H9 (cell line): ENCODE data around the gene TRAP1. TPM values are rescaled to one million over a fixed set of nuclear protein-coding genes. Genes with fewer than 3 reads are reported as not detected.

Experiments
- DNase-seq: peaks from one replicate; pipeline ENCODE4 v3.0.0-alpha.2; 2017
- H2AFZ ChIP-seq: one replicate; pipeline ENCODE4 v1.6.1; 2013; ENCODE audit warnings: mild to moderate bottlenecking, low read length, control low read depth, moderate library complexity
- H2AK5ac ChIP-seq: 2 replicates; pipeline ENCODE4 v1.6.1; 2013; ENCODE audit warnings: low read length, control low read depth, mixed read lengths; ENCODE audit not compliant: insufficient read length
- H2BK120ac ChIP-seq: one replicate; pipeline ENCODE4 v1.6.1; 2013; ENCODE audit warnings: low read depth, mild to moderate bottlenecking, low read length, control low read depth, inconsistent platforms; ENCODE audit not compliant: poor library complexity, severe bottlenecking
- H2BK12ac ChIP-seq: 2 replicates; pipeline ENCODE4 v1.6.1; 2013; ENCODE audit warnings: low read length, control low read depth, mixed read lengths, low read depth; ENCODE audit not compliant: insufficient read length
- H2BK15ac ChIP-seq: 2 replicates; pipeline ENCODE4 v1.6.1; 2013; ENCODE audit warnings: low read depth, low read length, control low read depth
- H2BK20ac ChIP-seq: one replicate; pipeline ENCODE4 v1.6.1; 2013; ENCODE audit warnings: low read depth, mild to moderate bottlenecking, low read length, control low read depth, inconsistent platforms; ENCODE audit not compliant: poor library complexity, severe bottlenecking
- H2BK5ac ChIP-seq: 2 replicates; pipeline ENCODE4 v1.6.1; 2013; ENCODE audit warnings: low read length, control low read depth, mixed read lengths; ENCODE audit not compliant: insufficient read length
- H3K14ac ChIP-seq: 2 replicates; pipeline ENCODE4 v1.6.1; 2013; ENCODE audit warnings: low read length, control low read depth; ENCODE audit not compliant: insufficient read depth
- H3K18ac ChIP-seq: 2 replicates; pipeline ENCODE4 v1.6.1; 2013; ENCODE audit warnings: low read depth, mild to moderate bottlenecking, mixed read lengths, low read length, control low read depth; ENCODE audit not compliant: insufficient read length
- H3K23ac ChIP-seq: 2 replicates; pipeline ENCODE4 v1.6.1; 2013; ENCODE audit warnings: low read length, control low read depth, mixed read lengths, low read depth; ENCODE audit not compliant: insufficient read length
- H3K23me2 ChIP-seq: 2 replicates; pipeline ENCODE4 v1.6.1; 2013; ENCODE audit warnings: low read depth, mild to moderate bottlenecking, mixed read lengths, low read length, control low read depth; ENCODE audit not compliant: insufficient read length, poor library complexity, severe bottlenecking
- H3K27ac ChIP-seq: 2 replicates; pipeline ENCODE4 v1.5.1; 2013; ENCODE audit warnings: low read length, control low read depth, mixed read lengths, low read depth; ENCODE audit not compliant: insufficient read length
- H3K27me3 ChIP-seq: 2 replicates; pipeline ENCODE4 v1.6.1; 2013; ENCODE audit warnings: low read length, control low read depth, inconsistent platforms; ENCODE audit not compliant: insufficient read depth
- H3K4ac ChIP-seq: 2 replicates; pipeline ENCODE4 v1.6.1; 2013; ENCODE audit warnings: low read depth, mild to moderate bottlenecking, control low read depth, inconsistent platforms, low read length, moderate library complexity
- H3K4me1 ChIP-seq: 2 replicates; pipeline ENCODE4 v1.6.1; 2013; ENCODE audit warnings: low read length, control low read depth, inconsistent platforms; ENCODE audit not compliant: insufficient read depth
- H3K4me2 ChIP-seq: 2 replicates; pipeline ENCODE4 v1.6.1; 2013; ENCODE audit warnings: low read length, control low read depth, mixed read lengths; ENCODE audit not compliant: insufficient read length, insufficient read depth
- H3K56ac ChIP-seq: 2 replicates; pipeline ENCODE4 v1.6.1; 2013; ENCODE audit warnings: low read depth, mild to moderate bottlenecking, mixed read lengths, low read length, control low read depth; ENCODE audit not compliant: insufficient read length
- H3K79me1 ChIP-seq: 2 replicates; pipeline ENCODE4 v1.6.1; 2013; ENCODE audit warnings: low read depth, mild to moderate bottlenecking, moderate library complexity, low read length, control low read depth, inconsistent platforms; ENCODE audit not compliant: insufficient read depth, poor library complexity, severe bottlenecking
- H3K79me2 ChIP-seq: 2 replicates; pipeline ENCODE4 v1.6.1; 2013; ENCODE audit warnings: low read length, control low read depth, inconsistent platforms; ENCODE audit not compliant: insufficient read depth
- H3K9ac ChIP-seq: 2 replicates; pipeline ENCODE4 v1.6.1; 2013; ENCODE audit warnings: low read length, control low read depth, mixed read lengths; ENCODE audit not compliant: insufficient read length; ENCODE audit errors: extremely low read depth
- H3K9me3 ChIP-seq: one replicate; pipeline ENCODE4 v1.6.1; 2013; ENCODE audit warnings: low read depth, low read length, inconsistent platforms; ENCODE audit not compliant: control insufficient read depth
- H3T11ph ChIP-seq: one replicate; pipeline ENCODE4 v1.6.1; 2013; ENCODE audit warnings: mild to moderate bottlenecking, low read length, control low read depth, inconsistent platforms
- H4K20me1 ChIP-seq: one replicate; pipeline ENCODE4 v1.6.1; 2013; ENCODE audit not compliant: control insufficient read depth, insufficient read length, insufficient read depth
- H4K5ac ChIP-seq: 2 replicates; pipeline ENCODE4 v1.6.1; 2013; ENCODE audit warnings: low read depth, mild to moderate bottlenecking, mixed read lengths, low read length, control low read depth; ENCODE audit not compliant: insufficient read length
- H4K8ac ChIP-seq: replicated peaks from 2 replicates; pipeline ENCODE4 v1.6.1; 2013; ENCODE audit warnings: low read length, control low read depth, mixed read lengths, low read depth; ENCODE audit not compliant: insufficient read length
- H4K91ac ChIP-seq: 2 replicates; pipeline ENCODE4 v1.6.1; 2013; ENCODE audit warnings: low read depth, mild to moderate bottlenecking, moderate library complexity, mixed read lengths, low read length, control low read depth; ENCODE audit not compliant: insufficient read length
- H3K27ac Mint-ChIP-seq, 3 experiments: 2 replicates in 2 of 3; 3 replicates in 1 of 3; pipeline ENCODE4 v1.8.0; 2020 to 2021; ENCODE audit warnings: mixed read lengths in 3 of 3, mild to moderate bottlenecking in 1 of 3, moderate library complexity in 1 of 3
- H3K27me3 Mint-ChIP-seq: 2 replicates; pipeline ENCODE4 v1.8.0; 2021; ENCODE audit warnings: low read depth, mild to moderate bottlenecking, moderate library complexity, mixed read lengths
- H3K36me3 Mint-ChIP-seq, 3 experiments: 2 replicates in 2 of 3; 3 replicates in 1 of 3; pipeline ENCODE4 v1.8.0; 2020 to 2021; ENCODE audit warnings: low read depth in 3 of 3, mixed read lengths in 3 of 3; ENCODE audit not compliant: insufficient read depth in 1 of 3
- H3K4me1 Mint-ChIP-seq, 2 experiments: 2 replicates each; pipeline ENCODE4 v1.8.0; 2020; ENCODE audit warnings: mixed read lengths in 2 of 2
- H3K4me3 Mint-ChIP-seq, 2 experiments: 2 replicates in 1 of 2; 3 replicates in 1 of 2; pipeline ENCODE4 v1.8.0; 2020 to 2021; ENCODE audit warnings: mild to moderate bottlenecking in 2 of 2, mixed read lengths in 2 of 2, moderate library complexity in 1 of 2
- H3K9me3 Mint-ChIP-seq, 2 experiments: 2 replicates in 1 of 2; 3 replicates in 1 of 2; pipeline ENCODE4 v1.8.0; 2020; ENCODE audit warnings: mild to moderate bottlenecking in 2 of 2, mixed read lengths in 2 of 2, moderate library complexity in 1 of 2
- CTCF ChIP-seq: fragments of 200-600 bp; sonication (generic); conservative IDR thresholded peaks from 3 replicates; pipeline ENCODE4 v1.8.0; 2021; ENCODE audit warnings: antibody characterized with exemption, mild to moderate bottlenecking
- WGBS: extraction: QIAGEN DNeasy Blood & Tissue Kit; methylation state at CpG from one replicate; pipeline ENCODE4 v1.1.7; 2013; ENCODE audit warnings: missing lambda C conversion rate, low lambda C conversion rate, mixed read lengths; ENCODE audit not compliant: insufficient read length; ENCODE audit errors: extremely low coverage; 5-methylcytosine and 5-hydroxymethylcytosine counted together
- total RNA-seq: library from RNA; stranded (reverse); gene quantifications from 2 replicates; pipeline ENCODE4 v1.2.1, GENCODE V29; 2021

Gene TRAP1
- total RNA-seq, 1 experiment from 2014 or later, result 211 TPM

- Histone ChIP-seq H4K8ac (no peak overlapping the region), H2BK12ac (no peak overlapping the region), H3K9me3 (no peaks in the 10 kb centered on the region), H4K5ac (no peak overlapping the region), H2AK5ac (no peak overlapping the region), H3K27ac (no peak overlapping the region), H2AFZ (no peak overlapping the region), H3T11ph (no peak overlapping the region), H2BK15ac (no peak overlapping the region), H2BK120ac (no peak overlapping the region), H3K79me2 (no peaks in the 10 kb centered on the region), H2BK5ac (no peak overlapping the region), H3K56ac (no peak overlapping the region), H4K20me1 (peaks cover 2% of the 10 kb centered on the region), H2BK20ac (no peak overlapping the region), H3K23me2 (no peaks in the 10 kb centered on the region), H3K9ac (no peak overlapping the region), H3K4me2 (no peak overlapping the region), H3K4ac (no peak overlapping the region), H3K14ac (no peak overlapping the region), H3K27me3 (no peaks in the 10 kb centered on the region), H3K23ac (no peak overlapping the region), H3K18ac (no peak overlapping the region), H4K91ac (no peak overlapping the region), H3K4me1 (peaks cover 2% of the 10 kb centered on the region; the same call in 1 of the 2 replicates), H3K79me1 (no peaks in the 10 kb centered on the region)
- Mint-ChIP-seq H3K4me3 (no peak overlapping the region), H3K27me3 (no peaks in the 10 kb centered on the region), H3K27ac (peak overlapping the region in 2 of 3 experiments; percentile 32 to 68; a peak in 3 of 7 replicates), H3K36me3 (peaks cover 17 to 43% (median 25%) of the 10 kb centered on the region in 3 experiments), H3K4me1 (peaks cover 31 to 37% of the 10 kb centered on the region in 2 experiments), H3K9me3 (no peaks in the 10 kb centered on the region)
- TF ChIP-seq CTCF, result no peak
- no CpG with 5 or more reads among the region's 18 CpGs for WGBS
- no peak for DNase-seq
Observed at GRCh38 chr16:3651461-3652372, 65.6 kb downstream of the TRAP1 start.
